ENCODE data around the gene SIMC1. TPM values are rescaled to one million over a fixed set of nuclear protein-coding genes. Genes with fewer than 3 reads are reported as not detected.

Gene SIMC1
- total RNA-seq, 1 donor from 2014 or later, result 35.7 TPM

DNA sequence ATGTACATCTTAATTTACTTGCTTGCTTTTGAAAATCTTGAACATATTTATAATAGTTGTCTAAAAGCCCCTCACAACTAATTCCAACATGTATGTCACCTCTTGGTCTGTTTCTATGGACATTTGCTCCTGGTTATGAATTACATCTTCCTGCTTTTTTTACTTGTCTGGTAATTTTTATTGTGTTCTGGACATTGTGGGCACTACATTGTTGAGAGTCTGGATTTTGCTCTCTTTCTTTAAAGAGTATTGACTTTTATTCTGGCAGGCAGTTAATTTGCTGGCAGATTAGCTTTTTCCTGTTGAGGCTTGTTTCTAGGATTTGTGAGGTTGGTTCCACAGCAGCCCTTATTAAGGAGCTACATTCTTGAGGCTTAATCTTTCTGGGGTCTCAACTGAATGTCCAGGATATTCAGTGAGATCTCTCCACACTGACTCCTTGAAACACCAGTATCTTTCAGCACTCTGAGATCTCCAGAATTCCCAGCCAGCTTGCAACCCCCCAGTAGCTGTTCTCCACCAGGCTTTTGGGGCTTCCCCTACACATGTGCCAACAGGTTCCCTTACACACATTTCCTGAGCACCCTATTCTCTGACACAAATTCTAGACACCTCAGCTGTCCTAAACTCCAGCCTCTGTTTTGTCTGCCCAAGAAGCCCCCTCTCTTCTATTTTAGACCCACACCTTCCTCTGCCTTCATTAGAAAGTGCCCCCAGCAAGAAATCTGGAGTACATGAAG is 96.0 kb downstream of the SIMC1 start:
- no peaks in the 10 kb centered on the region for H3K9me3 Mint-ChIP-seq (ENCODE audit: low read depth)
- no peak for DNase-seq (ENCODE audit: low spot score, unreplicated experiment)
- no peaks in the 10 kb centered on the region for H3K4me1 Mint-ChIP-seq (ENCODE audit: low read depth)
- H3K27me3 Mint-ChIP-seq, result no peaks in the 10 kb centered on the region
- no peak overlapping the region for H3K27ac Mint-ChIP-seq
- H3K4me3 Mint-ChIP-seq (ENCODE audit: low read depth), result no peak overlapping the region
- TF ChIP-seq, protein P1, sequence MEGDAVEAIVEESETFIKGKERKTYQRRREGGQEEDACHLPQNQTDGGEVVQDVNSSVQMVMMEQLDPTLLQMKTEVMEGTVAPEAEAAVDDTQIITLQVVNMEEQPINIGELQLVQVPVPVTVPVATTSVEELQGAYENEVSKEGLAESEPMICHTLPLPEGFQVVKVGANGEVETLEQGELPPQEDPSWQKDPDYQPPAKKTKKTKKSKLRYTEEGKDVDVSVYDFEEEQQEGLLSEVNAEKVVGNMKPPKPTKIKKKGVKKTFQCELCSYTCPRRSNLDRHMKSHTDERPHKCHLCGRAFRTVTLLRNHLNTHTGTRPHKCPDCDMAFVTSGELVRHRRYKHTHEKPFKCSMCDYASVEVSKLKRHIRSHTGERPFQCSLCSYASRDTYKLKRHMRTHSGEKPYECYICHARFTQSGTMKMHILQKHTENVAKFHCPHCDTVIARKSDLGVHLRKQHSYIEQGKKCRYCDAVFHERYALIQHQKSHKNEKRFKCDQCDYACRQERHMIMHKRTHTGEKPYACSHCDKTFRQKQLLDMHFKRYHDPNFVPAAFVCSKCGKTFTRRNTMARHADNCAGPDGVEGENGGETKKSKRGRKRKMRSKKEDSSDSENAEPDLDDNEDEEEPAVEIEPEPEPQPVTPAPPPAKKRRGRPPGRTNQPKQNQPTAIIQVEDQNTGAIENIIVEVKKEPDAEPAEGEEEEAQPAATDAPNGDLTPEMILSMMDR (IDR thresholded peaks at IDR 0.05; ENCODE audit: unreplicated experiment), result no peak
- peaks cover 18% of the 10 kb centered on the region for H3K36me3 Mint-ChIP-seq (ENCODE audit: insufficient read depth)

DNA sequence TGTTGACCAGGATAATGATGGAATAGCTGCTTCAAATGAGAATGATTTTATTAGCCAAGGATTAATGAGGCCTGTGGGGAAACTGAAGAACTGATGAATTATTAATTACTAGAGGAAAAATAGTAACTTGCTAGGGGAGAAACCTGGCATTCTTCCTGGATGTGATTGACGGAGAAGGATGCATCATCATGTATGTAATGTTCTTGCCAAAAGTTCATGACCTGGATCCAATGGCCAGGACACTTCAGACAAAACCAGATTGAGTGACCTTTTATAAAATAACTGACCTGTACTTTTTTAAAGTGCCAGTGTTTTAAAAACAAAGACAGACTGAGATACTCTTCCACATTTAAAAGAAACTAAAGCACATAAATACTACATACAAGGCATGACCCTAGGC is 99.7 kb downstream of the SIMC1 start:
- Mint-ChIP-seq H3K27ac (no peak overlapping the region), H3K27me3 (no peaks in the 10 kb centered on the region)
- DNase-seq (ENCODE audit: low spot score, unreplicated experiment), result no peak

DNA sequence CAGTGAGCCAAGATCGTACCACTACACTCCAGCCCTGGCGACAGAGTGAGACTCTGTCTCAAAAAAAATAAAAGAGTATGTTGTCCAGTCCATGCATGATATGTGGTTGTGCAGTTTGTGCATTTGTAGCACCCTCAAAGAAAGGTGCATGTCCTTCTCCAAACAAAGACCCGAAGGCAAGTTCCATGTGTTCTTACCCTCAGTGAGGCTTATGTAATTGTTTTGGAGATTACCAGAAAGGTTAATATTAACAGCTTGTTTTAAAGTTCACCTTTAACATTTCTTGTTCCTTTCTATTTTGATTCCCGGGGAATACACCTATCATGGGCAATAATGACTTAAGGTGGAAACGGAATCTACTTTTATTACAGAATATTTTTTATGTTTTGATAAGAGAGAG is 101.1 kb downstream of the SIMC1 start:
- Mint-ChIP-seq H3K27ac (no peak overlapping the region), H3K4me1 (ENCODE audit: low read depth) (no peaks in the 10 kb centered on the region), H3K9me3 (ENCODE audit: low read depth) (no peaks in the 10 kb centered on the region), H3K4me3 (ENCODE audit: low read depth) (no peak overlapping the region), H3K36me3 (ENCODE audit: insufficient read depth) (peaks cover 25% of the 10 kb centered on the region), H3K27me3 (no peaks in the 10 kb centered on the region)
- TF ChIP-seq, protein P1 (IDR thresholded peaks at IDR 0.05; ENCODE audit: unreplicated experiment), result no peak
- DNase-seq (ENCODE audit: low spot score, unreplicated experiment), result no peak

More for the DNA sequence above, 99.7 kb downstream of the SIMC1 start:
- H3K4me1 Mint-ChIP-seq (ENCODE audit: low read depth), result no peaks in the 10 kb centered on the region
- no peaks in the 10 kb centered on the region for H3K9me3 Mint-ChIP-seq (ENCODE audit: low read depth)
- TF ChIP-seq, protein P1 (IDR thresholded peaks at IDR 0.05; ENCODE audit: unreplicated experiment), result no peak
- peaks cover 29% of the 10 kb centered on the region for H3K36me3 Mint-ChIP-seq (ENCODE audit: insufficient read depth)
- no peak overlapping the region for H3K4me3 Mint-ChIP-seq (ENCODE audit: low read depth)

DNA sequence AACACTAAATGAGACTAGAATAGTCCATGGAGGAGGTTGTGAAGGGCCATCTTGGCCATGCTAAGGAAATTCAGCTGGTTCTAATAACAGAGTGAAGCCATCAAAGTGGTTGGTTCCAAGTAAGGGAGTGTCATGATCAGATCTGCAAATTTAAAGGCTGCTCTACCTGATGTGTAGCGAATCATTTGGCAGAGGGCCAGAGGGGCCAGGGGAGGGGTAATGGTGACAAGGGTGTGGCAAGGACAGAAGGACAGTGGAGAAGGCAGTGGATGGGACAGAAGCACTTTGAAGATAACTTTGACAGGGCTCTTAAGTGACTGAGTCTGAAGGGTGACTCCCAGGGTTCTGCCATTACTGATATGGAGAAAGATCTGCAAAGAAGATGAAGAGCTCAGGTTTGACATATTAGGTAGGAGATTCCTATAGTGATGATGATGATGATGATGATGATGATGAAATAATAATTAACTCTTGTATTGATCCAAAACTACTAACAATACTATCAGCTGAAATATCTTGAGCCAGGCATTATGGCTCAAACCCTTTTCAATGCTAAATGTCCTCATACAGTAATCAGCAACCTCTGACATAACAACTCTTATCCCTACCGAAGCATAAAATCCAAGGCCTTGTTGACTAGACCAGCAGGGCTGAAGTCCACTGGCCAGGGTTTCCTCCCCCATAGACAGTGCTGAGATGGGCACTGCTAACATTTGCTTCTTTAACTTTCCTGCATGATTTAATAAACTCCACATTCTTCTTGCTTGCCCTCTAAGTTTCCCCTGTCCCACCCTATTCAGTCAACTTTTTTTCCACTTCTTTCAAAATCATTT is 103.3 kb downstream of the SIMC1 start:
- peaks cover 23% of the 10 kb centered on the region for H3K36me3 Mint-ChIP-seq (ENCODE audit: insufficient read depth)

DNA sequence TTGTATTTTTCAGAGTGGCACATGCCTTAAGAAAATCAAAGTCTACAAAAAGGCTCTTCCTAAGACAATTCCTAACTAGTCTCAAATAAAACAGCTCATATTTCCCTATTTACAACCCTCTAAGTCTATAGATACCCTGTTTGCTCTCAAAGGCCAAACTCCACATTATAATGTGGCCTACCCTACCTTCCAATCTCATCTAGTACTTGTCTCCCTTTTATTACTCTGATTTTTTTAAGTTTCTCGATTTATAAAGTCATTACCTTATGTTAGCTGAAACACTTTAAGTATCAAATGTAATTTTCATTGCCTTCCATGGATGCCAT is 103.9 kb downstream of the SIMC1 start:
- DNase-seq (ENCODE audit: low spot score, unreplicated experiment), result no peak
- TF ChIP-seq, protein P1 (IDR thresholded peaks at IDR 0.05; ENCODE audit: unreplicated experiment), result no peak
- no peaks in the 10 kb centered on the region for H3K9me3 Mint-ChIP-seq (ENCODE audit: low read depth)
- no peaks in the 10 kb centered on the region for H3K4me1 Mint-ChIP-seq (ENCODE audit: low read depth)
- H3K4me3 Mint-ChIP-seq (ENCODE audit: low read depth), result no peak overlapping the region
- H3K27me3 Mint-ChIP-seq, result no peaks in the 10 kb centered on the region
- no peak overlapping the region for H3K27ac Mint-ChIP-seq
- peaks cover 19% of the 10 kb centered on the region for H3K36me3 Mint-ChIP-seq (ENCODE audit: insufficient read depth)

More for the DNA sequence above, 103.3 kb downstream of the SIMC1 start:
- H3K9me3 Mint-ChIP-seq (ENCODE audit: low read depth), result no peaks in the 10 kb centered on the region
- TF ChIP-seq, protein P1 (IDR thresholded peaks at IDR 0.05; ENCODE audit: unreplicated experiment), result no peak
- no peak for DNase-seq (ENCODE audit: low spot score, unreplicated experiment)
- H3K27ac Mint-ChIP-seq, result no peak overlapping the region
- no peaks in the 10 kb centered on the region for H3K27me3 Mint-ChIP-seq
- no peak overlapping the region for H3K4me3 Mint-ChIP-seq (ENCODE audit: low read depth)
- no peaks in the 10 kb centered on the region for H3K4me1 Mint-ChIP-seq (ENCODE audit: low read depth)

Measured in progenitor cell of endocrine pancreas (in vitro differentiated cells).